NCI-H345 (cell line): Measurements from ENCODE around the gene CHRNB1.

Experiments used
- DNase-seq: peaks from one replicate; lab custom pipeline; 2025; lab: John Stamatoyannopoulos, UW

CHRNB1 gene

GRCh38 chr17:7444682-7445618 is at the start of gene CHRNB1:
TSS of gene CHRNB1 (plus strand) at chr17:7445061. CDS start at chr17:7445128, 67 bp downstream.
- no peak for DNase-seq

GRCh38 chr17:7396147-7396546 is 48.7 kb upstream of the CHRNB1 start:
- DNase-seq = no peak

DNA sequence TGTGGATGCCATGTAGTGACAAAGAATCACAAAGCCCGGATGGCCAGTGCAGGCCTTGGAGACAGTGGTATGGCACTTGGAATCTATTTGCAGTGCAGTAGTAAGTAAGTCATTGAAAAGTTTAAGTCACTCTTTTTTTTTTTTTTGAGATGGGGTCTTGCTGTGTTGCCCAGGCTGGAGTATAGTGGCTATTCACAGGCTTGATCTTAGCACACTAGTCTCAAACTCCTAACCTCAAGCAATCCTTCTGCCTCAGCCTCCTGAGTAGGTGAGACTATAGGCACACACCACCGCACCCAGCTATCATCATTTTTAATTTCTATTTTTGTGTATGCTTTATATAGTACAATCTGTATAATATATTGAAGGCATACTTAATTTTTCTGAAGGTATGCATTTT is 46.2 kb upstream of the CHRNB1 start:
- no peak for DNase-seq

- peak; percentile 18 for DNase-seq
Observed at GRCh38 chr17:7403043-7403726, 41.7 kb upstream of the CHRNB1 start.

GRCh38 chr17:7403727-7403976 is 41.2 kb upstream of the CHRNB1 start:
- DNase-seq = no peak

DNA sequence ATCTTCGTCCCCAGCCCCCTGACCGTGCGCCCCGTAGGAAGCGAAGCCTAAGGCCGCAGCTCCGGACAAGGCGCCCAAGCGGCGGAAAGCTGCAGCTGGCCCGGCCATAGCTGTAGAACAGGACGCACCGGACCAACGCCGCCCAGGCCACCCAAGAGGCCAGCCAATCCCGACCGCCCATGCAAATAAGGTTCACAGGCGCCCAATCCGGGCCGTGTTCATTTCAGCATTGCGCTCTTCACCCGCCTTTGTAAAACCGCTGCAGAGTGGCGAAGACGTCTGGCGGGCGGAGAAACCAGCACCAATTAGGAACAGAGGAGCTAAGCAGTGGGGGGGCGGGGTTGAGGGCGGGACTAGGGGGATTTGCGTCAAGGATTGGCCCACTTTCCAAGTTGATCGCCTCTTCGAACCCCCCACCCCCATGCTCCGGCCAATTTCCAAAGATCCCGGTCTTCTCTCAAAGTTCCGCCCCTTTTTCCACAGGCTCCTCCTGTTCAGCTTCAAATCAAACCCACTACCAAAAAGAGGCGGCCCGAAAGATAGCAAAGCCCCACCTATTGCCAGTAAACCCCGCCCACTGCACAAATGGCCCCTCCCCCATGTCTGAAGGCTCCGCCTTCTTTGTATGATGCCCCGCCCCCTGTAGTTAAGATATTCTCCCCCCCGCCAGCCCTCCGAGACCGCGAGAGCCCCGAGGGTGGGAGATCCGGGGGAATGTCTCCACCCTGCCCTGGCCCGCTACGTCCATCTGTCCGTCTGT is 40.7 kb upstream of the CHRNB1 start, which contains the start of gene TMEM256:
Gene TMEM256, minus strand, starts transcription at position 121 of the 760 bp plus-strand sequence. Its CDS starts 13 bp downstream, at position 108.
- DNase-seq = peak; percentile 98

GRCh38 chr17:7404737-7405349 is 40.0 kb upstream of the CHRNB1 start:
- peak; percentile 34 for DNase-seq

DNA sequence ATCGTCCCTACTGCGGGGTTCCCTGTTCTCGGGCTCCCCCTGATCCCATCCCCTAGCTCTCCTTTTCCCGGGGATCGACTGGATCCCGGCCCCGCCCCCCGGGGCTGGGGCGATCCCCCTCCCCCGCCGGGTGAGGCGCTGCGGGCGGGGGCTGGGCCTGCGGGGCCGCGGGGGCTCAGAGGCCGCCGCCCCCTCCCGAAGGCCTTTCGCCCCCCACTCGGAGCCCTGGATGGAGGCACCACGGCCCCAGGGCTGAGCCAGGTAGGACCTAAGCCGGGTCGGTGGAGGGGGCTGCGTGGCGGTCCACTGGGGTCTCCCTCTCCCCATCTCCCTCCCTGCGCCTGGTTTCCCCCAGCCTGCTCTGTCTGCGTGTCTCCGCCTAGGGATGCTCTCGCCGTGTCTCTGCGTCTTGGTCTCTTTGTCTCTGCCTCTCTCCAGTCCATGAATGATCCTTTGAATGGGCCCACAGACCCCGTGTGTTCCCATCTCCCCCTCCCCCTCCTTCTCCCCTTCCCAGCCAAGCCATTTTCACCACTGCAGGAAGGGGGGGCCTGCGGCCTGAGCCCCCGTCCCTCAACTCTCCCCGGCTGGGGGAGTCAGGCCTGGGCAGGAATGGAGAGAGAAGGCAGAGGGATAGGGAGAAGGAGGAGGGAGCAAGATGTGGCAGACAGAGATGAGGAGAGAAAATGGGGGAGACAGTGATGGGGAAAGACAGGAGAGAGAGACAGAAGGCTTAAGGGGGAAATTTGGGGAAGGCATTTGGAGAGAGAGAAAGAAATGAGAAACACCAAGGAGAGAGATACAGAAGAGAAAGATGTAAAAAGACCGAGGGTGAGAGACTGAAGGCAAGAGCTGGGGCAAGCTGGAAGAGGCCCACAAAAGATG is 39.3 kb upstream of the CHRNB1 start:
- DNase-seq = no peak

GRCh38 chr17:7406235-7406825 is 38.5 kb upstream of the CHRNB1 start:
- no peak for DNase-seq

DNA sequence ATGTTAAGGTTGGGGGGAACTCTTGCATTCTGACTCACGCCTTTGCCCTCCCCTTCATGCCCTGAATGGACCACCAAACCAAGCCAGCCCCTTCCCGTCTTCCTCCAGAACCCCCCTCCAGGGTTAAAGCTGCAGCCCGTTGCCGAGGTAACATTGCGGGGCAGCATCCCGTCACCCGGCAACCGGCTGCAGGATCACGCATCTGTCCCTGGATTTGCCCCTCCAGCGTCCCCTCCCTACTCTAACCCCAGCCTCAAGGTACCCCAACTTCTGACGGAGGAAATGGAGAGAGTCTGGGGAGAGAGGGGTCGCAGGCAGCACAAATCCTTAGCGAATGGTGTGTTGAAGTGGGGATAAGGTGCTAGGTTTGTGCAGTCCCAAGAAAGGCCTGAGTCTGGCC is 37.8 kb upstream of the CHRNB1 start:
- DNase-seq = no peak

GRCh38 chr17:7407485-7408251 is 37.2 kb upstream of the CHRNB1 start, which contains the start of gene NLGN2:
TSS of gene NLGN2 (plus strand) at chr17:7407845. CDS start at chr17:7408256, 411 bp downstream.
- no peak for DNase-seq

DNA sequence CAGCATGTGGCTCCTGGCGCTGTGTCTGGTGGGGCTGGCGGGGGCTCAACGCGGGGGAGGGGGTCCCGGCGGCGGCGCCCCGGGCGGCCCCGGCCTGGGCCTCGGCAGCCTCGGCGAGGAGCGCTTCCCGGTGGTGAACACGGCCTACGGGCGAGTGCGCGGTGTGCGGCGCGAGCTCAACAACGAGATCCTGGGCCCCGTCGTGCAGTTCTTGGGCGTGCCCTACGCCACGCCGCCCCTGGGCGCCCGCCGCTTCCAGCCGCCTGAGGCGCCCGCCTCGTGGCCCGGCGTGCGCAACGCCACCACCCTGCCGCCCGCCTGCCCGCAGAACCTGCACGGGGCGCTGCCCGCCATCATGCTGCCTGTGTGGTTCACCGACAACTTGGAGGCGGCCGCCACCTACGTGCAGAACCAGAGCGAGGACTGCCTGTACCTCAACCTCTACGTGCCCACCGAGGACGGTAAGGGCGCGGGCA is 36.6 kb upstream of the CHRNB1 start:
- no peak for DNase-seq

DNA sequence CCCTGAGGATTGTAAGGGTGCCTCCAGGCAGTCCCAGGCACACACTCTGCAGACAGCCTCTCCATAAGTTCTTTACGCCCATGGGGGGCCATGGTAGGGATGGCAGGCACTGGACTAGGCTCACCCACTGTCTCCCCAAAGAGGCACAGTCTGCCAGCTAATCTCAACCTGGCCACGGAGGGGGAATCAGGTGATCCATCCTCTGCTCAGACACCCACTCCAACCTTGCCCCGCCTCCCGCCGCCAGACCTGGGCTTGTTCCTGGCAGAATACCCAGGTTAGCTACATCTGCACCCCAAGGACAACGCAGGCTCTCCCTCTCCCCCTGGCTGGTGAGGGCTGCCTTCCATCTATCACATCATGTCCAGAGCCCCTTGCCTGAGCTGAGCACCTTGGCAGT is 36.0 kb upstream of the CHRNB1 start:
- no peak for DNase-seq

GRCh38 chr17:7409716-7410115 is 35.1 kb upstream of the CHRNB1 start:
- DNase-seq = no peak

- no peak for DNase-seq
Observed at GRCh38 chr17:7410634-7411426, 34.0 kb upstream of the CHRNB1 start.

GRCh38 chr17:7411427-7411750 is 33.5 kb upstream of the CHRNB1 start:
- no peak for DNase-seq

DNA sequence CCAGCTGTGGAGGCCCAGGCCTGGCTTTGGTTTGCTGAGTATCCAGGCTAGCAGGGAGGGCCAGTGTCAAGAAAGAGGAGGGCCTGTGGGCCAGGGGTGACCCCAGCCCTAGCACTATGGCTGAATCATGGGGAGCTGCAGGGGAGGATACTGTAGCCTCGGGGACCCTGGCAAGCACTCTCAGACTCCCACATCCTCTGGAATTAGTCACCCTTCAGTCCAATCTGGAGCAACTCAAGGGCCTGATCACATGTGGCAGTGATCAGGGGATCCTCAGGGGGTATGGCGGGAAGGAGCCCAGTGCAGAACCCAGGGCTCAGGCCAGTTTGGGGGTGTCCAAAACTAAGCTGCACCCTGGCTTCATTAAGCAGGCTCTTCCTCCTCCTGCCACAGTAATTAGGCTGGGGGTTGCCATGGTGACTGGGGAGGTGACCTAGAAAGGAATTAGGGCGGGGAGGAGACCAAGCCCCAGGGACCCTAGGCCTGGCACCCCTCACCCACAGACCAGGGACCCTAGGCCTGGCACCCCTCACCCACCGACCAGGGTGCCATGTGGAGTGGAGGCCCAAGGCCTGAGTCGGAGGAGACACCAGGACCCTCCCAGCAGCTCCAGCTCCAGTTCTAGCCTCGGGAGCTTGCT is 31.4 kb upstream of the CHRNB1 start:
- DNase-seq = no peak

DNA sequence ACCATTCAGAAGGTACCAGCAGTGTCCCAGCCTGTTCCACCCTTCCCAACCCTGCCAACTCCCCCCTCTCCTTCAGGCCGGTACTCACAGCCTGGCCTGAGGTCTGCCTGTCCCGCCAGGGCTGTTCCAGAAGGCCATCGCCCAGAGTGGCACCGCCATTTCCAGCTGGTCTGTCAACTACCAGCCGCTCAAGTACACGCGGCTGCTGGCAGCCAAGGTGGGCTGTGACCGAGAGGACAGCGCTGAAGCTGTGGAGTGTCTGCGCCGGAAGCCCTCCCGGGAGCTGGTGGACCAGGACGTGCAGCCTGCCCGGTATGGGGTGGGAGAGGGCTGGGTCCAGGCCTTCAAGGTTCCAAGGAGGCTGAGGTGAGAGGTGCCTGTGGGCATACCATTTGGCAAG is 30.0 kb upstream of the CHRNB1 start:
- DNase-seq = no peak

- no peak for DNase-seq
Observed at GRCh38 chr17:7415784-7416183, 29.1 kb upstream of the CHRNB1 start.
